Limb (tissue), 2 donors: ENCODE data around the gene DNAAF3.
"Not testable (repeated sequence)": the region's sequence is repeated elsewhere in the genome, so short reads cannot be mapped to it uniquely, and the experiment has no call there.

Experiments
- DNase-seq, 2 donors: peaks; one replicate each; pipeline ENCODE4 v3.0.0-alpha.2; 2016; ENCODE audit errors: extremely low spot score in 2 of 2

Gene DNAAF3

DNA sequence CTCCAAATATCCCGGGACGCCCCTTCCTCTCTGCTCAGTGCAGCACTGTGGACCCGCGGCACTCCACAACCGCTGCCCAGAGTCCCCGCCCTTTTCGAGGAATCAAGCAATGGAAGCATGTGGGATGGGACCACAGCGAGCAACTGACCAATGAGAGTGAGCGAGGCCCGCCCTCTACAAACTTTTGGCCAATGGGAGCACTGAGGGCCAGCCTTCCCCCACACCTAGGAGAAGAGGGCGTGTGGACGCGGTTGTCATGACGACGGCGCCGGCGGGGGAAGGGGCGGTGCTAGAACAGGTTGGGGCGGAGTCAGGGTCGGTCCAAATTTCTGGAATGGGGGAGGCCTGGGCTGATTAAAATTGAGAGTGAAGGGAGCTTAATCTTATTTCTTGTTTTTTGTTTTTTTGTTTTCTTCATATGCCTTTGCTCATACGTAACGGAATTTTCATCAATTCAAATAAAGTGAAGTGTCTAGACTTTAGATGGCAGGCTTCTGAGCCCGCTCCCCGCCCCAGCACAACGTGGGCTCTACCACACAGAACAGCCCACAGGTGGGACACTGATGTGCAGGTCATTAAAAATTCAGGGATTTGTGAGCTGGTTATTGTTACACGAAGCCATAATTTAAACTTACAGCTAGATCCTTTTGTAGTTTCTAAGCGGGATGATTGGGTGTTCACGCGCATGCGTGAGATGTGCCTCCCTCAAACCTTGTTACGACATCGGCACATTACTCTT lies at the start of gene DNAAF3:
Gene DNAAF3, minus strand, starts transcription at position 84 of the 739 bp plus-strand sequence. CDS start 200 bp downstream, outside the sequence.
- peak; percentile 91 to 95 for DNase-seq

DNA sequence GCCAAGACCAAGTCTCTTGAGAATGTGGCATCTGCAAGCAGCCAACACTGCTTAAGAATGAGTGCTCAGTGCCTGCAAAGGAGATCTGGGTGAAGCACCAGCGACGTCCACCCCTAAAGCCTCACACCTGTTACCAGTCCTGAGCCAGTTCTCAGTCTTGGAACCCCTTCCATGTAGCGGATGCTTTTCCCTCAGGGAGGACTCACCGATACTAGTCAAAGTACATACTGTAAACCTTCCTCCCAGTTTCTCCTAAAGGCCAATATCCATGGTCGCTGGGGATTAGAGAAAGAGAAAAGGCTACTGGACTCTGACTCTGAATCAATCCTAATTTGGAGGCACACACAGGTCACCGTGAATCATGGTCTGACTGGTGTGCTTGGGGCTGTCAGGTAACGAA lies 47.1 kb upstream of the DNAAF3 start:
- DNase-seq = no peak

- no peak for DNase-seq
These were observed 46.0 kb upstream of the DNAAF3 start for GRCh38 chr19:55212447-55212846.

DNA sequence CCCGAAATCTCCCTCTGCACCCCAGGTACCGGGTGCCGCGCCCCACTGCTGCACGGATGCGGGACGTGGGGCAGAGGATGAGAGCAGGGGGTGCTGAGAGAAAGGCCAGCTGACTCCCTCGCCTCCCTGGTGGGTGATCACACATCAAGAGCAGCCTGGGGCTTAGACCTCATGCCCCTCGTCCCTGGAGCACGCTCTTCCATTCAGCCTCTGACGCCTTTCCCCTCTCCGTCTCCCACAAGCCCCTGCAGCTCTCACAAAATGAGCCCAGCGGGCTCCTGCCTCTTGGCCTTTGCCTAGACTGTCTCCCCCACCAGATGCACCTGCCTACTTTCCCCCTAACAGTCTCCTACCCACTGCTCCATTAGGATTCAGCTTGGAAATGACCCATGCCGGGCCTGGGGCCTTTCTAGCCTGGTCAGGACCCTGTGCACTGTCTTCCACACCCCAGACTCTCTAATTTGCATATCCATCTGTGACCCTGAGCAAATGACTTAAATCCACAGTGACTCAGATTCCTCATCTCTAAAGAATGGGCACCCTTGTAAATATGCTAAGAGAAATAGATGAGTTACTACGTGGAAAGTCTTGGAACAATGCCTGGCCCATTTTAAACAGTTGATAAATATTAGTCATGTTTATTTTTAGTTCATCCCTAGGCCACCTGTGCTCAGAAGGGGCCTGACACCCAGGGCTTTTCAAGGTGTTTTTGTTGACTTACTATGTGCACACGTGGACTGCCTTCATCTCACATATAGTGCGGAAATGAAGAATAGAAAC lies 43.5 kb upstream of the DNAAF3 start:
- no peak for DNase-seq

DNA sequence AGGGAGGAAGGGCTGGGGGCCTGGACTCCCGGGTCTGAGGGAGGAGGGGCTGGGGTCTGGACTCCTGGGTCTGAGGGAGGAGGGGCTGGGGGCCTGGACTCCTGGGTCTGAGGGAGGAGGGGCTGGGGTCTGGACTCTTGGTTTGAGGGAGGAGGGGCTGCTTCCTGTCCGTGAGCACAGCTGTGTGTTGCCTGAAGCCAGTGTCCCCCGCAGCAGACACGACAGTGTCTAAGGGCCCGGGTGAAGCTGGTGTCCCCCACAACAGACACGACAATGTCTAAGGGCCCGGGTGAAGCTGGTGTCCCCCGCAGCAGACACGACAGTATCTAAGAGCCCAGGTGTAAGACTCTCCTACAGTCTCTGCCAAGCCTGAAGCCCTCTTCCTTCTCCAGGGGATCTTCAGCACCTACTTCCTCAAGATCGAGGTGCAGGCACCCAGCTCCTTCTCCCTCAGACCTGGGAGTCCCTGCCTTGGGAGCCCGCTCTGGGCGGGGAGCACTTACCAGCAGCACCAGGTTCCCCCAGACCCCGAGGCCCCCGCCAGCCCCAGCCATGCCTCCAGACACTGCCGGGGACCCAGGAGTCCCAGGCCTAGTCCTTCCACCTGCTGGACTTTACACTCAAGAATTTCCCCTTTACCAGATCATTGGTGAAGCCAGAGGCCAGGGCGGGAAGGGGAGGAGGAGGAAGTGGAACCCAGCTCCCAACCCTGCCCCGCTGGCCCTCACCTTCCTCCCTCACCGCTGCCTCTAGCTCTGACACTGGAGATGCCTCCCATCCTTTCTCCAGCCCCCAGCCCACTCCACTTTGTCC lies 42.7 kb upstream of the DNAAF3 start, which contains the start of gene PTPRH:
Gene PTPRH, minus strand, starts transcription at position 622 of the 813 bp plus-strand sequence. Its CDS starts 68 bp downstream, at position 554.
- DNase-seq = no peak

DNA sequence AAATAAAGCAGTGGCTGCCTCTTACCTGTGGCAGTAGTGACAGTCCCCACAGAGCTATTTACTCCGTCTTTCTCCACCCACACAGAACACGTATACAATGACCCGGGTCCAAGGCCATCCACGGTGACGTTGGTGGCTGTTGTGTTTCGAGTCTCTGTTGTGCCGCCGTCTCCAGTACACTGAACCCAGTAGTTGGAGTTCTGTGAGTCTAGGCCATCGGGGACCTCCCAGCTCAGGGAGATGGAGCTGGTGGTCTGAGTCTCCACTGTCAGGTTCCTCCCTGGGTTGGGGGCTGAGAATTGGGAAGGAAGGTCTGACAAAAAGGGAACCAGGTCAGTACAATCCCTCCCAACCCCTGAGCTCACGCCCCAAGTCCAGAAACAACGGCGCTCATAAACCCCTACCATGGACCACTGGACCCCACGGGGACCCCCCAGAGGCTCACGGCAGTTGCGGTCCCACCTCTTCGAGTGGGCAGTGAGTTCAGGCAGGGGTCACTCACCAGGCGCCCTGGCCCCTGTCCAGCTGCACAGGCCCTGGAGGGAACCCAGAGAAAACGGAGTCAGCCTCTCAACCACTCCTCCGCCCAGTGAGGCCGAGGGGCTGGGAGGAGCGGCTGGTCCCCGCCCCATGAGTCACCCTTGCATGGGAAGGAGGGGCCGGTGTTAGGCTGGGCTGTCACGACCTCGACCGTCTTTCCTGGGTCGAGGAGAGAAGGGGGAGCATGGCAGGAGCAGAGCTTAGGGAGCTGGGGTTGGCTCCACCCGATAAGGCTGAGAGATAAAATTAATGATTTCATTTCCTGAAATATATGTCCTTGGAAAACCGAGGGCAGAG lies 40.5 kb upstream of the DNAAF3 start:
- peak in 1 of 2 donors; percentile 58 for DNase-seq

- not testable (repeated sequence) for DNase-seq
These were observed 35.8 kb upstream of the DNAAF3 start for GRCh38 chr19:55202199-55202598.

- no peak for DNase-seq
These were observed 33.3 kb upstream of the DNAAF3 start for GRCh38 chr19:55199620-55200204.

DNA sequence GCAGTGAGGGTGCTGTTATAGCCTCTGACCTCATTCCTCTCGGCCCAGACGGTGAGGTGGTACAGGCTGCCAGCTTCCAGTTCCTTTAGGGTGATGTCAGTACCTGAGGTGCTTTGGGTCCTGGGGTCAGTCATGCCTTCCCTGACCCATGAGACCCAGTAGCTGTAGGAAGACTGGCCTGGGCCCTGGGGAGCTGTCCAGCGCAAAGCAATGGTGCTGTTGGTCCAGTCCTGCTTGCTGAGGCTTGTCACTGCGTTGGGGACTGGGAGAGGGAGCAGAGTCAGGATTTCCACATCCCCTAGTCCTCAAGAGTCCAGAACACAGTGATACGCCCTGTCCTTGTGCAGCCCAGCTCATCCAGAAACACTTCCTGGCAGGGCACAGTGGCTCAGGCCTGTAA lies 32.2 kb upstream of the DNAAF3 start:
- DNase-seq = no peak

- no peak for DNase-seq
These were observed 31.1 kb upstream of the DNAAF3 start for GRCh38 chr19:55197528-55197927.

GRCh38 chr19:55196803-55197202 lies 30.4 kb upstream of the DNAAF3 start:
- DNase-seq = no peak

GRCh38 chr19:55193481-55193880 lies 27.1 kb upstream of the DNAAF3 start:
- DNase-seq = no peak

GRCh38 chr19:55189403-55189835 lies 23.0 kb upstream of the DNAAF3 start:
- no peak for DNase-seq

DNA sequence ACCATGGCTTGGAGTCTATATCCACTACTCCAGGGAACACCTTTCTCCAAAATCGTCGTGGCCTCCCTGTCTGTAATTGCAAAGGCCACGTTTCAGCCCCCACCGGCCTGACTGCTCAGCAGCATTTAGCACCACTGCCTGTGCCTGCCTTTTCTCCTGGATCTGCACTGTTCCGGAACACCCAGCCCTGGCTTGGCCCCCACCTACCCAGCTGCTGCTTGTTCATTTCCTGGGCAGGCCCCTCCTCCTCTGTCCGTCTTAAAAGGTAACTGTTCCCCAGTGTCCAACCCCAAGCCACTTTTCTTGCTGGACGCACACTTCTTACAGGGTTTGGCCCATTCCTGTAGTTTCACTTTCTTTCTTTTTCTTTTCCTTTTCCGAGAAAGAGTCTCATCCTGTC lies 22.2 kb upstream of the DNAAF3 start:
- DNase-seq = no peak

- DNase-seq = no peak
These were observed 19.7 kb upstream of the DNAAF3 start for GRCh38 chr19:55186080-55186479.

- no peak for DNase-seq
These were observed 15.3 kb upstream of the DNAAF3 start for GRCh38 chr19:55181740-55182139.

- DNase-seq = peak in 1 of 2 donors; percentile 80
These were observed 13.4 kb upstream of the DNAAF3 start, which contains the start of gene SYT5 for GRCh38 chr19:55179606-55180484. SYT5 (minus strand) TSS chr19:55180289; CDS start chr19:55179041, 1,248 bp downstream.

GRCh38 chr19:55178781-55179599 lies 12.6 kb upstream of the DNAAF3 start:
- peak; percentile 60 to 91 for DNase-seq
